ENCODE results near the gene RNF217.

Gene RNF217

GRCh38 chr6:124990988-124991387, 28.8 kb downstream of the RNF217 start:
- no peak for DNase-seq

- DNase-seq, result no peak
Observed at GRCh38 chr6:124991764-124992295, 29.6 kb downstream of the RNF217 start.

GRCh38 chr6:124993327-124993726, 31.1 kb downstream of the RNF217 start:
- DNase-seq, result no peak

GRCh38 chr6:124994648-124995047, 32.4 kb downstream of the RNF217 start:
- DNase-seq, result peak; percentile 15

GRCh38 chr6:124995131-124995530, 32.9 kb downstream of the RNF217 start:
- DNase-seq, result no peak

- DNase-seq, result no peak
Observed at GRCh38 chr6:124995645-124996325, 33.5 kb downstream of the RNF217 start.

- no peak for DNase-seq
Observed at GRCh38 chr6:124996411-124996810, 34.2 kb downstream of the RNF217 start.

- DNase-seq, result no peak
Observed at GRCh38 chr6:124997196-124997875, 35.1 kb downstream of the RNF217 start.

GRCh38 chr6:124999105-124999764, 37.0 kb downstream of the RNF217 start:
- DNase-seq, result no peak

- no peak for DNase-seq
Observed at GRCh38 chr6:125001684-125002405, 39.6 kb downstream of the RNF217 start.

- no peak for DNase-seq
Observed at GRCh38 chr6:125002406-125002741, 40.1 kb downstream of the RNF217 start.

GRCh38 chr6:125003070-125003469, 40.8 kb downstream of the RNF217 start:
- no peak for DNase-seq

- DNase-seq, result peak; percentile 18
Observed at GRCh38 chr6:125004198-125004597, 42.0 kb downstream of the RNF217 start.

GRCh38 chr6:125004797-125005595, 42.8 kb downstream of the RNF217 start:
- no peak for DNase-seq

- DNase-seq, result no peak
Observed at GRCh38 chr6:125008261-125008703, 46.0 kb downstream of the RNF217 start.

GRCh38 chr6:125008957-125009356, 46.7 kb downstream of the RNF217 start:
- no peak for DNase-seq

GRCh38 chr6:125009578-125009977, 47.3 kb downstream of the RNF217 start:
- no peak for DNase-seq

GRCh38 chr6:125013938-125014660, 51.9 kb downstream of the RNF217 start:
- DNase-seq, result no peak

- DNase-seq, result no peak
Observed at GRCh38 chr6:125014661-125014957, 52.4 kb downstream of the RNF217 start.

- DNase-seq, result no peak
Observed at GRCh38 chr6:125015152-125015551, 52.9 kb downstream of the RNF217 start.

GRCh38 chr6:125018136-125018535, 55.9 kb downstream of the RNF217 start:
- DNase-seq, result no peak

- DNase-seq, result no peak
Observed at GRCh38 chr6:125019281-125019680, 57.0 kb downstream of the RNF217 start.

Data from NCI-H1105 treated with DMSO at 0.1 percent for 48 hours (cell line).